ENCODE measurements around the gene IL1RAPL2. TPM values are rescaled to one million over a fixed set of nuclear protein-coding genes. Genes with fewer than 3 reads are reported as not detected.

Gene IL1RAPL2
- total and polyA plus RNA-seq, 2 of the 4 experiments (the other 2 are of a cell fraction) = 0.03 TPM; not detected in 1

GRCh38 chrX:105754286-105754964, 1188.4 kb downstream of the IL1RAPL2 start:
- CTCF ChIA-PET = no interaction called here
- Histone ChIP-seq H3K9me3 (ENCODE audit: control insufficient read depth, insufficient read depth, low read length) (no peaks in the 10 kb centered on the region), H2BK15ac (ENCODE audit: low read depth, low read length) (no peak overlapping the region), H3K4me3 (ENCODE audit: insufficient read depth, low read depth, low read length) (no peak overlapping the region), H2BK120ac (ENCODE audit: low read depth, low read length) (no peak overlapping the region), H3K56ac (ENCODE audit: extremely low read depth, insufficient read depth, low read length) (no peak overlapping the region), H3K27me3 (ENCODE audit: control insufficient read depth, insufficient read depth, low read length) (no peaks in the 10 kb centered on the region), H3K23ac (ENCODE audit: low read depth, low read length) (no peak overlapping the region), H3K4me1 (ENCODE audit: control insufficient read depth, insufficient read depth, low read length) (no peaks in the 10 kb centered on the region), H2BK5ac (ENCODE audit: low read depth, low read length, poor library complexity, severe bottlenecking) (no peak overlapping the region), H2AK5ac (ENCODE audit: low read depth, low read length) (no peak overlapping the region), H3K9ac (ENCODE audit: low read depth, low read length) (no peak overlapping the region), H3K27ac (ENCODE audit: insufficient read depth, low read length) (no peak overlapping the region), H3K18ac (ENCODE audit: low read depth, low read length) (no peak overlapping the region), H3K4me2 (ENCODE audit: low read depth, low read length) (no peak overlapping the region), H2AK9ac (replicated peaks; ENCODE audit: low read depth, low read length, poor library complexity) (no peak overlapping the region), H4K5ac (ENCODE audit: low read depth, low read length) (no peak overlapping the region), H3K4ac (ENCODE audit: low read depth, low read length) (no peak overlapping the region), H4K8ac (ENCODE audit: low read depth in 2 of 2, low read length in 2 of 2) (no peak overlapping the region), H3K79me1 (ENCODE audit: low read depth in 1 of 2, low read length in 2 of 2) (no peaks in the 10 kb centered on the region), H2AFZ (replicated peaks; ENCODE audit: low read length, poor library complexity) (no peak overlapping the region), H3K36me3 (ENCODE audit: control insufficient read depth, insufficient read depth, low read length) (no peaks in the 10 kb centered on the region), H4K91ac (ENCODE audit: insufficient read depth, low read depth, low read length) (no peak overlapping the region), H2BK20ac (ENCODE audit: low read depth, low read length) (no peak overlapping the region), H3K9me1 (ENCODE audit: insufficient read depth, low read length) (no peaks in the 10 kb centered on the region), H3K14ac (replicated peaks; ENCODE audit: low read depth, low read length) (no peak overlapping the region), H4K20me1 (ENCODE audit: insufficient read depth, low read length) (no peaks in the 10 kb centered on the region)
- WGBS, 2 experiments (ENCODE audit: extremely low coverage in 2 of 2, insufficient read length in 1 of 2) = no CpG with 5 or more reads among the region's 2 CpGs
- ATAC-seq (ENCODE audit: low read depth) = no peak
- no peak for DNase-seq
- TF ChIP-seq CHD1 (IDR thresholded peaks at IDR 0.05; ENCODE audit: low read depth, low read length) (no peak), RFX5 (IDR thresholded peaks at IDR 0.05; ENCODE audit: low read depth, low read length) (no peak), FOS (IDR thresholded peaks at IDR 0.05; ENCODE audit: low read depth, low read length) (no peak), MAFK (IDR thresholded peaks at IDR 0.05; ENCODE audit: low read depth, low read length) (no peak), MXI1 (IDR thresholded peaks at IDR 0.05; ENCODE audit: borderline replicate concordance, low read depth, low read length) (no peak), SMC3 (IDR thresholded peaks at IDR 0.05; ENCODE audit: low read depth, low read length) (no peak), RCOR1 (IDR thresholded peaks at IDR 0.05; ENCODE audit: insufficient replicate concordance, low read length) (no peak)
- dilution Hi-C loops (cut with HindIII; ENCODE audit: low sequenced_read_pairs, unreplicated experiment) (no loop called here), in situ Hi-C loops (cut with MboI; ENCODE audit: low sequenced_read_pairs) (no loop called here), intact Hi-C loops (cut with micrococcal nuclease) (no loop called here)
- no TSS peak for BruUV-seq (replicated peaks)
- POLR2A ChIA-PET (ENCODE audit: unreplicated experiment) = no interaction called here
